HCT116 (cell line): Measurements from ENCODE around the gene KCNIP3. TPM values are rescaled to one million over a fixed set of nuclear protein-coding genes. Genes with fewer than 3 reads are reported as not detected.

Source experiments
- ATAC-seq: fragments of 200-7000 bp; cut with Tn5 transposase; 2 replicates; pipeline ENCODE4 v1.9.1; 2020; ENCODE audit warnings: mild to moderate bottlenecking, moderate library complexity
- BruUV-seq: library from RNA; stranded (reverse); fragments of 400-500 nt; replicated peaks from 2 replicates; lab custom pipeline; 2021; lab: Mats Ljungman, UMichigan
- CTCF ChIA-PET: fragments of 300-600 bp; sonication (Branson Sonifier 250); formaldehyde crosslinking; loops from one replicate; lab custom pipeline; 2021; ENCODE audit warnings: antibody characterized with exemption; lab: Charles Lee
- POLR2A ChIA-PET: fragments of 300-600, 350-600 bp; sonication (Branson Sonifier 250); formaldehyde crosslinking; loops from one replicate; lab custom pipeline; 2021; ENCODE audit warnings: antibody characterized with exemption; lab: Charles Lee
- RAD21 ChIA-PET, 2 experiments: fragments of 300-600 bp; sonication (Branson Sonifier 250); formaldehyde crosslinking; loops; one replicate each; lab custom pipeline; 2023; ENCODE audit warnings: low total read pairs in 2 of 2; ENCODE audit not compliant: uncharacterized antibody in 2 of 2, unreplicated experiment in 2 of 2, low non-redundant PET in 1 of 2; lab: Charles Lee
- DNase-seq: peaks from one replicate; pipeline ENCODE4 v3.0.0-alpha.2; 2010; ENCODE audit warnings: low read depth, low spot score
- H2AFZ ChIP-seq: fragments of 200-600 bp; shearing (Covaris generic), sonication (generic); 2 replicates; pipeline ENCODE4 v1.6.1; 2017; ENCODE audit warnings: low read depth, mixed run types, mixed read lengths, antibody characterized with exemption, low read length; ENCODE audit not compliant: poor library complexity, severe bottlenecking
- H3K27ac ChIP-seq: 2 replicates; pipeline ENCODE4 v1.5.1; 2012; ENCODE audit warnings: low read depth, low read length
- H3K27me3 ChIP-seq: fragments of 200-600 bp; sonication (generic); 2 replicates; pipeline ENCODE4 v1.6.1; 2016; ENCODE audit warnings: mixed run types, low read length, mixed read lengths; ENCODE audit not compliant: insufficient read depth
- H3K36me3 ChIP-seq, 2 experiments: fragments of 200-500 bp in 1 of 2; fragments of 200-600 bp in 1 of 2; sonication (Bioruptor generic) in 1 of 2; sonication (generic) in 1 of 2; 2 replicates each; pipeline versions ENCODE4 v1.5.1 to v1.6.1; 2014 to 2016; ENCODE audit warnings: low read length in 2 of 2, inconsistent platforms in 1 of 2, mixed read lengths in 1 of 2, mixed run types in 1 of 2; ENCODE audit not compliant: insufficient read depth in 2 of 2, control insufficient read depth in 1 of 2
- H3K4me1 ChIP-seq, 2 experiments: fragments of 200-600 bp in 1 of 2; sonication (generic) in 1 of 2; 2 replicates each; pipeline versions ENCODE4 v1.5.1 to v1.6.1; 2012 to 2017; ENCODE audit warnings: low read length in 2 of 2, inconsistent platforms in 1 of 2, mild to moderate bottlenecking in 1 of 2, mixed read lengths in 1 of 2, mixed run types in 1 of 2, moderate library complexity in 1 of 2; ENCODE audit not compliant: insufficient read depth in 2 of 2, control insufficient read depth in 1 of 2
- H3K4me2 ChIP-seq: fragments of 200-600 bp; sonication (generic); 2 replicates; pipeline ENCODE4 v1.6.1; 2017; ENCODE audit warnings: mixed run types, low read length, mixed read lengths
- H3K4me3 ChIP-seq, 2 experiments: fragments of 200-600 bp in 1 of 2; sonication (generic) in 1 of 2; replicated peaks in 1 of 2; 2 replicates each; pipeline ENCODE4 v1.5.1; 2011 to 2016; ENCODE audit warnings: low read length in 2 of 2, control low read depth in 1 of 2, low read depth in 1 of 2, mild to moderate bottlenecking in 1 of 2, mixed read lengths in 1 of 2, mixed run types in 1 of 2
- H3K79me2 ChIP-seq: fragments of 200-600 bp; sonication (generic); 2 replicates; pipeline ENCODE4 v1.6.1; 2017; ENCODE audit warnings: mild to moderate bottlenecking, mixed run types, low read length, moderate library complexity, mixed read lengths; ENCODE audit not compliant: insufficient read depth
- H3K9ac ChIP-seq: fragments of 200-600 bp; sonication (generic); 2 replicates; pipeline ENCODE4 v1.6.1; 2016; ENCODE audit warnings: low read length, mixed read lengths
- H3K9me2 ChIP-seq: fragments of 200-600 bp; sonication (generic), shearing (Covaris generic); 2 replicates; pipeline ENCODE4 v1.6.1; 2017; ENCODE audit warnings: mixed run types, mild to moderate bottlenecking, moderate library complexity; ENCODE audit not compliant: insufficient read depth
- H3K9me3 ChIP-seq, 2 experiments: fragments of 200-500 bp in 1 of 2; fragments of 200-600 bp in 1 of 2; sonication (Bioruptor generic) in 1 of 2; sonication (generic) in 1 of 2; 2 replicates each; pipeline ENCODE4 v1.6.1; 2014 to 2017; ENCODE audit warnings: low read length in 2 of 2, mixed read lengths in 2 of 2, inconsistent platforms in 1 of 2, low read depth in 1 of 2, mild to moderate bottlenecking in 1 of 2, mixed run types in 1 of 2, moderate library complexity in 1 of 2; ENCODE audit not compliant: control insufficient read depth in 1 of 2, insufficient read depth in 1 of 2
- H4K20me1 ChIP-seq: fragments of 200-600 bp; sonication (generic), shearing (Covaris generic); 2 replicates; pipeline ENCODE4 v1.6.1; 2017; ENCODE audit warnings: mixed run types, mild to moderate bottlenecking, moderate library complexity; ENCODE audit not compliant: insufficient read depth
- CBX3 ChIP-seq: IDR thresholded peaks from 2 replicates; pipeline ENCODE4 v1.6.1; 2012; ENCODE audit warnings: low read depth
- CEBPB ChIP-seq: IDR thresholded peaks from 2 replicates; pipeline ENCODE4 v1.6.1; 2012; ENCODE audit warnings: low read depth
- CTCF ChIP-seq, 3 experiments: fragments of 200-600 bp in 1 of 3; sonication (generic) in 1 of 3; IDR thresholded peaks in 2 of 3; conservative IDR thresholded peaks in 1 of 3; 2 replicates each; pipeline ENCODE4 v1.5.1; 2012 to 2017; ENCODE audit warnings: low read depth in 2 of 3, low read length in 2 of 3, antibody characterized with exemption in 1 of 3, borderline replicate concordance in 1 of 3, control low read depth in 1 of 3, mild to moderate bottlenecking in 1 of 3, mixed read lengths in 1 of 3, mixed run types in 1 of 3, moderate library complexity in 1 of 3; ENCODE audit not compliant: insufficient read depth in 1 of 3
- EGR1 ChIP-seq: IDR thresholded peaks from 2 replicates; pipeline ENCODE4 v1.6.1; 2012; ENCODE audit warnings: low read depth
- ELF1 ChIP-seq: IDR thresholded peaks from 2 replicates; pipeline ENCODE4 v1.6.1; 2012; ENCODE audit warnings: low read depth, borderline replicate concordance
- EZH2 ChIP-seq: fragments of 200-600 bp; sonication (generic); IDR thresholded peaks from 2 replicates; pipeline ENCODE4 v1.6.1; 2017; ENCODE audit warnings: antibody characterized with exemption, mixed run types
- EZH2phosphoT487 ChIP-seq: fragments of 200-600 bp; IDR thresholded peaks from 2 replicates; pipeline ENCODE4 v1.6.1; 2018; ENCODE audit warnings: antibody characterized with exemption, borderline replicate concordance
- FOSL1 ChIP-seq: IDR thresholded peaks from 2 replicates; pipeline ENCODE4 v1.6.1; 2012; ENCODE audit warnings: low read depth
- JUND ChIP-seq: IDR thresholded peaks from 2 replicates; pipeline ENCODE4 v1.6.1; 2012
- MAX ChIP-seq: IDR thresholded peaks from 2 replicates; pipeline ENCODE4 v1.6.1; 2012
- POLR2A ChIP-seq: IDR thresholded peaks from 2 replicates; pipeline ENCODE4 v1.7.0; 2011; ENCODE audit warnings: borderline replicate concordance; ENCODE audit not compliant: insufficient read depth, insufficient read length; ENCODE audit errors: extremely low read depth
- POLR2AphosphoS5 ChIP-seq: IDR thresholded peaks from 2 replicates; pipeline ENCODE4 v1.6.1; 2011; ENCODE audit warnings: mild to moderate bottlenecking, low read depth, low read length, moderate library complexity
- REST ChIP-seq: IDR thresholded peaks from 2 replicates; pipeline ENCODE4 v1.6.1; 2012; ENCODE audit warnings: low read depth
- SP1 ChIP-seq: IDR thresholded peaks from 2 replicates; pipeline ENCODE4 v1.6.1; 2012; ENCODE audit warnings: low read depth
- SRF ChIP-seq: IDR thresholded peaks from 2 replicates; pipeline ENCODE4 v1.6.1; 2012; ENCODE audit warnings: low read depth
- TCF7L2 ChIP-seq: IDR thresholded peaks from 2 replicates; pipeline ENCODE4 v1.7.0; 2011; ENCODE audit warnings: borderline replicate concordance, inconsistent platforms; ENCODE audit not compliant: insufficient read depth, insufficient read length; ENCODE audit errors: extremely low read depth
- ZBTB33 ChIP-seq: IDR thresholded peaks from 2 replicates; pipeline ENCODE4 v1.6.1; 2011; ENCODE audit warnings: mild to moderate bottlenecking, low read length, moderate library complexity; ENCODE audit not compliant: insufficient replicate concordance; ENCODE audit errors: extremely low read depth
- ZFX ChIP-seq: fragments of 450-650 bp; IDR thresholded peaks from 2 replicates; pipeline ENCODE4 v1.6.1; 2017
- intact Hi-C: fragments of 100-400 bp; cut with micrococcal nuclease; formaldehyde crosslinking; loops from 2 replicates; pipeline ENCODE4 v1.10.0; 2022
- total RNA-seq: library from RNA; stranded (reverse); gene quantifications from one replicate; pipeline ENCODE4 v1.2.1, GENCODE V29; 2021; ENCODE audit not compliant: unreplicated experiment

The KCNIP3 gene
- total RNA-seq, 1 experiment from 2014 or later: 3.1 TPM

- intact Hi-C loops: no loop called here
- TF ChIP-seq EZH2: no peak
- no peak for TF ChIP-seq FOSL1
- TF ChIP-seq TCF7L2: no peak
- TF ChIP-seq EGR1: no peak
- no peak for TF ChIP-seq JUND
- TF ChIP-seq ZBTB33: no peak
- TF ChIP-seq POLR2AphosphoS5: peak; percentile 90
- peak; percentile 40 for TF ChIP-seq POLR2A
- TF ChIP-seq EZH2phosphoT487: no peak
- no peak for TF ChIP-seq CTCF (IDR thresholded peaks at IDR 0.05 in 2 of 3, conservative IDR thresholded peaks at IDR 0.05 in 1 of 3; ENCODE audit: borderline replicate concordance in 1 of 3, insufficient read depth in 1 of 3, low read depth in 2 of 3, low read length in 2 of 3)
- TF ChIP-seq MAX: 0 out of 2 replicates have a peak, but pooled peaks have one; percentile 63
- no peak for TF ChIP-seq CBX3
- no peak for TF ChIP-seq CEBPB
- peak; percentile 64 for TF ChIP-seq ZFX
- peak; percentile 68 for TF ChIP-seq SRF
- no peak for TF ChIP-seq SP1
- TF ChIP-seq REST: no peak
- no peak for TF ChIP-seq ELF1
Observed at GRCh38 chr2:95402370-95403203, 105.4 kb downstream of the KCNIP3 start, which contains the start of gene FAHD2A. Gene FAHD2A, plus strand, starts transcription at chr2:95402708. Its CDS starts 2,851 bp downstream, at chr2:95405559.

More at GRCh38 chr2:95402370-95403203, 105.4 kb downstream of the KCNIP3 start, which contains the start of gene FAHD2A:
- Histone ChIP-seq H3K9me2 (no peaks in the 10 kb centered on the region), H3K79me2 (peaks cover 34% of the 10 kb centered on the region), H3K9me3 (no peaks in the 10 kb centered on the region), H3K4me1 (peaks cover 8 to 12% of the 10 kb centered on the region in 2 experiments), H3K27ac (peak within 1 kb of the TSS; percentile 75), H4K20me1 (no peaks in the 10 kb centered on the region), H3K9ac (peak within 1 kb of the TSS; percentile 96), H3K36me3 (peaks cover under 1 to 2% of the 10 kb centered on the region in 2 experiments; a peak in 2 of 4 replicates), H3K27me3 (no peaks in the 10 kb centered on the region), H2AFZ (peak within 1 kb of the TSS; percentile 41), H3K4me2 (peak within 1 kb of the TSS; percentile 93), H3K4me3 (peak within 1 kb of the TSS; percentile 97 to 100)
- ChIA-PET RAD21 (interaction anchor here in 1 of 2 experiments (1.3 kb wide), 1 partner anchor 171 kb away, joined by 3 read pairs; no protein-coding TSS in a partner anchor), CTCF (interaction anchor here (0.8 to 4.3 kb wide), 4 partner anchors 9 to 171 kb away, joined by 3 to 29 read pairs (median 8); no protein-coding TSS in a partner anchor), POLR2A (interaction anchor here (1.7 kb wide), 2 partner anchors 13 to 15 kb away, joined by 4 to 5 read pairs; no protein-coding TSS in a partner anchor)
- ATAC-seq: peak; percentile 88
- no TSS peak for BruUV-seq
- DNase-seq: peak; percentile 67
